ENCODE measurements around the gene CCDC201.
"Not testable (repeated sequence)": the region's sequence is repeated elsewhere in the genome, so short reads cannot be mapped to it uniquely, and the experiment has no call there.

The CCDC201 gene

DNA sequence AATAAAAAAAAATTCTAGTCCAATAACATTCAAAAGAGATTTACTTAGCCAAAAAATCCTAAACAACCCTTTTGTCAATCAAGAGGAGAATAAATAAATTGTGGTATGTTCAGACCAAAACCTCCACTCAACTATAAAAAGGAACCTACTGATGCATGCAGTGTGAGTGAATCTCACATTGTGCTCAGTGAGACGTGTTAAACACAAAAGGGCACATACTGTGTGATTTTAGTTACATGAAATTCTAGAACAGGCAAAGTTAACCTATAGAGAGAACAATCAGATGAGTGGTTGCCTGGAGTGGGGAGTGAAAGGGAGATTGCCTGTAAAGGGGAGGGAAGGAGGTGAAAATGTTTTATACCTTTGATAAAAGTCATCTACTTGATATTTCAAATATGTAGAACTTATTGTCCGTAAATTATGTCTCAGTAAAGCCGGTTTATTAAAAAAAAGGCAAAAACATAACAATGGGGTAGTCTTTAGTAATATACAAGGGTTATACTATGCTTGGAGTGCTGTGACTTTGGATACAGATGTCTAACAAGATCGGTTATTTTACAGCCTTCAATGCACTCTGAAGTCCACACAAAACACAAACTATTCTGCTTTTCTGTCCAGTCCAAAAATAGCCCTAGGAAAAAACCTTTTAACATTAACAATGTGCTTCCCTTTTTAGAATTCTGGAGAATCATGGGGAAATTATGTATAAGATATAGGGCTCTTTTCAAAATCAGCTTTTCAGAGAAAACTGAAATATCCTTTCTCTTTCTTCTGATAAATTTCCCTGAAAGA lies 30.8 kb downstream of the CCDC201 start:
- not testable (repeated sequence) for DNase-seq (ENCODE audit: low read depth in 1 of 2, low spot score in 1 of 2); H3K27me3 ChIP-seq (ENCODE audit: insufficient read depth, poor library complexity, severe bottlenecking); H3K27ac ChIP-seq (replicated peaks); H3K4me3 ChIP-seq (replicated peaks; ENCODE audit: insufficient read depth, low read length)

- H3K27me3 ChIP-seq (ENCODE audit: insufficient read depth, poor library complexity, severe bottlenecking); H3K27ac ChIP-seq (replicated peaks); H3K4me3 ChIP-seq (replicated peaks; ENCODE audit: insufficient read depth, low read length); DNase-seq (ENCODE audit: low read depth in 1 of 2, low spot score in 1 of 2): not testable (repeated sequence)
Measured at GRCh38 chr7:45838852-45839251, 34.0 kb downstream of the CCDC201 start.

DNA sequence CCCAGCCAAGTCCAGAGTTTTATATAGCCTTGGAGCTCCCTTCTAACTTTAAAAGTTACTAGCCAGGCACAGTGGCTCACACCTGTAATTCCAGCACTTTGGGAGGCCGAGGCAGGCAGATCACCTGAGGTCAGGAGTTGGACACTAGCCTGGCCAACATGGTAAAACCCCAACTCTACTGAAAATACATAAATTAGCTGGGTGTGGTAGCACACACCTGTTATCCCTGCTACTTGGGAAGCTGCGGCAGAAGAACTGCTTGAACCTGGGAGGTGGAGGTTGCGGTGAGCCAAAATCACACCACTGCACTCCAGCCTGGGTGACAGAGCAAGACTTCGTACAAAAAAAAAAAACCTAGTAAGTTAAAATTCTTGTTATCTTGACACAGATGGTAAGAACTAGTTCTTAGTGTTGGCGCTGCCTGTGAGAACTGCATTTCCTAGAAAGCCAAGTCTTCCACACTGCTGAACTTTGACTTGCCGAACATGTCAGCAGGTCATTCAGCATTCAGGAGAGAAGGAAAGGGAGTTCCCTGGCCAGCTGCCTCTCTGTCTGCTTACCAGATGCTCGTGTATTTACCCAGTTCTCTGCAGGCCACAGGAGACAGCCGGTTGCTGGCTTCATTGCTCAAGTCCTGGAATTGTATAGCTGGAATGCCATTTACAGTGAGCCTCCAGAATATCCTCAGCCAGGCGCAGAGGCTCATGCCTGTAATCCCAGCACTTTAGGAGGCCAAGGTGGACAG lies 40.3 kb downstream of the CCDC201 start:
- H3K27me3 ChIP-seq (ENCODE audit: insufficient read depth, poor library complexity, severe bottlenecking); H3K4me3 ChIP-seq (replicated peaks; ENCODE audit: insufficient read depth, low read length); DNase-seq (ENCODE audit: low read depth in 1 of 2, low spot score in 1 of 2); H3K27ac ChIP-seq (replicated peaks): not testable (repeated sequence)

DNA sequence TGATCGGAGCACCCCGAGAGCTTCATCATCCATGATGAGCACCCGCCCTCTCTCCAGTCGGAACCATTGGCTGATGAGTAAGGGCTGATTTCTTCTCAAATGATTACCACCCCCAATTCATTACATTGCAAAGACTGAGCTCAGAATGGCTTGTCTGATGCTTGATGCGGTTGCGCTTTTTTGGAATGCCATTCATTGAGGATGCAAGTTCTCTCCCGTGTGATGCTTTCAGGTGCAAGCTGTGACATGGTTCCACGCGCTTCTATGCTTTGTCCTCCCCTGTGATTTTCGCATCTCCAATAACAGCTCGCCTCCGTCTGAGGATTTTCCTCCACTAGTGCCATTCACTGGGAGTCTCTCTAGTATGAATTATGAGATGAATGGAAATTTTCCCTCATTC lies 43.0 kb downstream of the CCDC201 start:
- DNase-seq (ENCODE audit: low read depth in 1 of 2, low spot score in 1 of 2); H3K27me3 ChIP-seq (ENCODE audit: insufficient read depth, poor library complexity, severe bottlenecking); H3K4me3 ChIP-seq (replicated peaks; ENCODE audit: insufficient read depth, low read length); H3K27ac ChIP-seq (replicated peaks): not testable (repeated sequence)

- DNase-seq (ENCODE audit: low read depth in 1 of 2, low spot score in 1 of 2); H3K27me3 ChIP-seq (ENCODE audit: insufficient read depth, poor library complexity, severe bottlenecking); H3K27ac ChIP-seq (replicated peaks); H3K4me3 ChIP-seq (replicated peaks; ENCODE audit: insufficient read depth, low read length): not testable (repeated sequence)
Measured at GRCh38 chr7:45827731-45828130, 45.2 kb downstream of the CCDC201 start.

- not testable (repeated sequence) for H3K27me3 ChIP-seq (ENCODE audit: insufficient read depth, poor library complexity, severe bottlenecking); DNase-seq (ENCODE audit: low read depth in 1 of 2, low spot score in 1 of 2); H3K4me3 ChIP-seq (replicated peaks; ENCODE audit: insufficient read depth, low read length); H3K27ac ChIP-seq (replicated peaks)
Measured at GRCh38 chr7:45826550-45826949, 46.3 kb downstream of the CCDC201 start.

- H3K4me3 ChIP-seq (replicated peaks; ENCODE audit: insufficient read depth, low read length); H3K27ac ChIP-seq (replicated peaks); DNase-seq (ENCODE audit: low read depth in 1 of 2, low spot score in 1 of 2); H3K27me3 ChIP-seq (ENCODE audit: insufficient read depth, poor library complexity, severe bottlenecking): not testable (repeated sequence)
Measured at GRCh38 chr7:45818763-45819162, 54.1 kb downstream of the CCDC201 start.

GRCh38 chr7:45817913-45818312 lies 55.0 kb downstream of the CCDC201 start:
- not testable (repeated sequence) for H3K27me3 ChIP-seq (ENCODE audit: insufficient read depth, poor library complexity, severe bottlenecking); H3K4me3 ChIP-seq (replicated peaks; ENCODE audit: insufficient read depth, low read length); DNase-seq (ENCODE audit: low read depth in 1 of 2, low spot score in 1 of 2); H3K27ac ChIP-seq (replicated peaks)

- H3K27ac ChIP-seq (replicated peaks); DNase-seq (ENCODE audit: low read depth in 1 of 2, low spot score in 1 of 2); H3K27me3 ChIP-seq (ENCODE audit: insufficient read depth, poor library complexity, severe bottlenecking); H3K4me3 ChIP-seq (replicated peaks; ENCODE audit: insufficient read depth, low read length): not testable (repeated sequence)
Measured at GRCh38 chr7:45817016-45817415, 55.9 kb downstream of the CCDC201 start.

DNA sequence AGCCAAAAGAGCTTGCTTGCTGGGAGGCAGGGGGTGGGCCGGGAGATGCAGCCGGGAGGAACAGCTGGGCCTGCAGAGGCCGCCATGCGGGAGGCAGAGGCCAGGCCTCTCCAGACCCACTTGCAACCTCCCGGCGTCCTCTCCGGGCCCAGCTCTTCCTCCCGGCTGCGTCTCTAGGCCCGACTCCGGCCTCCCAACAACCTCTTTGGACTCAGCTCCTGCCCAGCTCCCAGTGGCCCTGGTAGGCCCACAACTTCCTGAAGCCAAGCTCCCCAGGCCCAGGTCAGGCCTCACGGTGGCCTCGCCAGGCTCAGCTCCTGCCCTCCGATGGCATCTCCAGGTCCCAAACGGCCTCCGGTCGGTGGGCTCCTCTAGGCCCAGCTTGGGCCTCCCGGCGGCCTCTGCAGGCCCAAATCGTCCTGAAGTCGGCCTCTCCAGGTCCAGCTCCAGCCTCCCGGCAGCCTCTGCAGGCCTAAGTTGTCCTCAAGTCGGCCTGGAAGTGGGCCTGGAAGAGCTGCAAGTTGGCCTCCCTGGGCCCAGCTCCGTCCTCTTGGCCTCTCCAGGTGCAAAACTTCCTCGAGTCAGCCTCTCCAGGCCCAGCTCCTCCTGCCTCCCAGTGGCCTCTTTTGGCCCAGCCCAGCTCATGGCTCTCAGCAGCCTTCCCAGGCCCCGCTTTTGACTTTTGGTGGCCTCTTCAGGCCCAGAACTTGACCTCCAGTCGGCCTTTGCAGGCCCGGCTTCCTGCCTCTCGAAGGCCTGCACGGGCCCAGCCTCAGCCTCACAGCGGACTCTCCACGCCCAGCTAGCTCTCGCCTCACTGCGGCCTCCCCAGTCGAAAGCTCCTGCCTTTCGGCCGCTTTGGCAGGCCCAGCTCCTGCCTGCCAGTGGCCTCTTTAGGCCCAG lies 58.4 kb downstream of the CCDC201 start:
- H3K27ac ChIP-seq (replicated peaks); H3K4me3 ChIP-seq (replicated peaks; ENCODE audit: insufficient read depth, low read length); H3K27me3 ChIP-seq (ENCODE audit: insufficient read depth, poor library complexity, severe bottlenecking); DNase-seq (ENCODE audit: low read depth in 1 of 2, low spot score in 1 of 2): not testable (repeated sequence)

GRCh38 chr7:45813771-45814170 lies 59.1 kb downstream of the CCDC201 start:
- not testable (repeated sequence) for H3K27me3 ChIP-seq (ENCODE audit: insufficient read depth, poor library complexity, severe bottlenecking); DNase-seq (ENCODE audit: low read depth in 1 of 2, low spot score in 1 of 2); H3K4me3 ChIP-seq (replicated peaks; ENCODE audit: insufficient read depth, low read length); H3K27ac ChIP-seq (replicated peaks)
